Chondrocyte (in vitro differentiated cells): ENCODE results near the gene AIFM1. TPM values are rescaled to one million over a fixed set of nuclear protein-coding genes. Genes with fewer than 3 reads are reported as not detected.

ENCODE experiments used
- DNase-seq: peaks from one replicate; pipeline ENCODE4 v3.0.0; 2021; ENCODE audit warnings: mixed read lengths, low spot score
- H3K27ac Mint-ChIP-seq: one replicate; pipeline ENCODE4 v1.8.0; 2021; ENCODE audit warnings: mild to moderate bottlenecking, moderate library complexity, mixed read lengths; ENCODE audit not compliant: unreplicated experiment
- H3K27me3 Mint-ChIP-seq: 2 replicates; pipeline ENCODE4 v1.8.0; 2021; ENCODE audit warnings: low read depth, mixed read lengths
- H3K36me3 Mint-ChIP-seq: 2 replicates; pipeline ENCODE4 v1.8.0; 2021; ENCODE audit warnings: low read depth, mixed read lengths
- H3K4me1 Mint-ChIP-seq: 2 replicates; pipeline ENCODE4 v1.8.0; 2021; ENCODE audit warnings: low read depth, mild to moderate bottlenecking, mixed read lengths
- H3K4me3 Mint-ChIP-seq: one replicate; pipeline ENCODE4 v1.8.0; 2021; ENCODE audit warnings: mild to moderate bottlenecking, moderate library complexity, mixed read lengths; ENCODE audit not compliant: unreplicated experiment
- H3K9me3 Mint-ChIP-seq: 2 replicates; pipeline ENCODE4 v1.8.0; 2021; ENCODE audit warnings: low read depth, mixed read lengths
- CTCF ChIP-seq: fragments of 200-600 bp; sonication (generic); IDR thresholded peaks from 2 replicates; pipeline ENCODE4 v1.5.0; 2021; ENCODE audit warnings: antibody characterized with exemption, mild to moderate bottlenecking, moderate library complexity
- total RNA-seq: library from RNA; stranded (reverse); gene quantifications from 3 replicates; pipeline ENCODE4 v1.2.1, GENCODE V29; 2021

Gene AIFM1
- total RNA-seq, 1 donor from 2014 or later, result 29.2 TPM

GRCh38 chrX:130079824-130080406 is 85.7 kb downstream of the AIFM1 start:
- TF ChIP-seq CTCF, result peak; percentile 84
- peaks cover 1% of the 10 kb centered on the region for H3K36me3 Mint-ChIP-seq
- peaks cover 23% of the 10 kb centered on the region for H3K4me1 Mint-ChIP-seq
- H3K9me3 Mint-ChIP-seq, result no peaks in the 10 kb centered on the region
- no peak overlapping the region for H3K4me3 Mint-ChIP-seq
- DNase-seq, result no peak
- peak overlapping the region; percentile 39 for H3K27ac Mint-ChIP-seq
- H3K27me3 Mint-ChIP-seq, result no peaks in the 10 kb centered on the region

Other genes starting within 250 kb of the AIFM1 start
- 19.7 to 20.6 TPM (median 20.0 TPM) in 3 replicates for gene BCORL1, start 183.2 kb downstream of the AIFM1 start, total RNA-seq
- gene ELF4, start 55.3 kb downstream of the AIFM1 start, total RNA-seq, result 18.1 to 25.7 TPM (median 22.2 TPM) in 3 replicates
- 3.2 to 16.7 TPM (median 16.7 TPM) in 3 replicates for gene RAB33A, start 6.1 kb upstream of the AIFM1 start, total RNA-seq
- 3.4 to 5.6 TPM (median 3.4 TPM) in 3 replicates for gene ZNF280C, start 103.1 kb upstream of the AIFM1 start, total RNA-seq
- gene SLC25A14, start 174.1 kb upstream of the AIFM1 start, total RNA-seq, result 12.9 to 16.6 TPM (median 14.7 TPM) in 3 replicates
- not detected in 3 replicates for gene GPR119, start 219.8 kb upstream of the AIFM1 start, total RNA-seq
- gene RBMX2, start 236.1 kb upstream of the AIFM1 start, total RNA-seq, result 16.3 to 16.9 TPM (median 16.3 TPM) in 3 replicates